Posterior cingulate gyrus (tissue), 11 donors: ENCODE data around the gene LRRC55.

ENCODE experiments used
- DNase-seq, 10 donors: peaks; one replicate each; pipeline versions ENCODE4 v3.0.0 to v3.0.0-alpha.2; 2020 to 2021; ENCODE audit warnings: mixed read lengths in 3 of 10
- intact Hi-C: fragments of 100-400 bp; cut with DNase I; formaldehyde crosslinking; loops from one replicate; pipeline ENCODE4 v1.15.1; 2023

LRRC55 gene

DNA sequence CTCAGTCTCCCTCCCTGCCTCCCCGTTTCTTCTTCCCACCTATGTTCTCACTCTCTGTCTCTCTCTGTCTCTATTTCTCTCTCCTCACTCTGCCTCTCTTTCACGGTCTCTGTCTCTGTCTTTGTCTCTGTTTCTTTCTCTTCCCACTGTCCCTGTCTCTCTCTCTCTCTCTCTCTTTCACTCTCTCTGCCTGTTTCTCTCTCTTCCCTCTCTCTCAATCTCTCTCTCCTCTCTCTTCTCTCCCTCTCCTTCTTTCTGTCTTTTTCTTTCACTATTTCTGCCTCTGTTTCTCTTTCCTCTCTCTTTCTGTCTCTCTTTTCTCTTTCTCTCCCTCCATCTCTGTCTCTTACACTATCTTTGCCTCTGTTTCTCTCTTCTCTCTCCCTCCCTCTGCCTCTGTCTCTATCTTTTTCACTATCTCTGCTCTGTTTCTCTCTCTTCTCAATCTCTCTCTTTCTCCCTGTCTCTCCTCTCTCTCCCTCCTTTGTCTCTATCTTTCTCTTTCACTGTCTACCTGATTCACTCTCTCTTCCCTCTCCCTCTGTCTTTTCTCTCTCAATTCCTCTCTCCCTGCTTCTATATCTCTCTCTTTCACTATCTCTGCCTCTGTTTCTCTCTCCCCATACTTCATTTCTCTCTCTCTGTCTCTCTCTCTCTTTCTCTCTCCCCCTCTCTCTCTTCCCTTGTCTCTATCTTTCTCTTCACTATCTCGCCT is 49.9 kb downstream of the LRRC55 start:
- no peak for DNase-seq
- intact Hi-C loops: no loop called here

DNA sequence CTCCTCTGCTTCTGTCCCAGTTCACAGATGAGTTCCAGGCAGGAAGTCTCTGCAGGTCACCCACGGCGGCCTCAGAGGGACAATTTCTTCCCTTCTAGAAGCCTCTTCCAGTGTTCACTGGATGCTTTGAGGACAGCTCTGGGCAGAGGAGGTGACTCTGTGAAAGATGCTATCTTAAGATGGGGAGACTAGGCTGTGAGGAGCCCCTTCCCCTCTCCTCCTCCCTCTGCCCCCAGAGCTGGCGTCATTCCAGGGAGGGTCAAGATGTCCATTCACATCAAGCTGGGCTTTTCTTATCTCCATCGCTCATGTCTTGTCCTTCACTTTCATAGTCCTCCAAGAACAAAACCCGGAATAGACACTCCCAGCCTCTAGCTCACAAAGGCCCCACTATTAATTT is 51.9 kb downstream of the LRRC55 start:
- intact Hi-C loops: no loop called here
- DNase-seq: no peak

DNA sequence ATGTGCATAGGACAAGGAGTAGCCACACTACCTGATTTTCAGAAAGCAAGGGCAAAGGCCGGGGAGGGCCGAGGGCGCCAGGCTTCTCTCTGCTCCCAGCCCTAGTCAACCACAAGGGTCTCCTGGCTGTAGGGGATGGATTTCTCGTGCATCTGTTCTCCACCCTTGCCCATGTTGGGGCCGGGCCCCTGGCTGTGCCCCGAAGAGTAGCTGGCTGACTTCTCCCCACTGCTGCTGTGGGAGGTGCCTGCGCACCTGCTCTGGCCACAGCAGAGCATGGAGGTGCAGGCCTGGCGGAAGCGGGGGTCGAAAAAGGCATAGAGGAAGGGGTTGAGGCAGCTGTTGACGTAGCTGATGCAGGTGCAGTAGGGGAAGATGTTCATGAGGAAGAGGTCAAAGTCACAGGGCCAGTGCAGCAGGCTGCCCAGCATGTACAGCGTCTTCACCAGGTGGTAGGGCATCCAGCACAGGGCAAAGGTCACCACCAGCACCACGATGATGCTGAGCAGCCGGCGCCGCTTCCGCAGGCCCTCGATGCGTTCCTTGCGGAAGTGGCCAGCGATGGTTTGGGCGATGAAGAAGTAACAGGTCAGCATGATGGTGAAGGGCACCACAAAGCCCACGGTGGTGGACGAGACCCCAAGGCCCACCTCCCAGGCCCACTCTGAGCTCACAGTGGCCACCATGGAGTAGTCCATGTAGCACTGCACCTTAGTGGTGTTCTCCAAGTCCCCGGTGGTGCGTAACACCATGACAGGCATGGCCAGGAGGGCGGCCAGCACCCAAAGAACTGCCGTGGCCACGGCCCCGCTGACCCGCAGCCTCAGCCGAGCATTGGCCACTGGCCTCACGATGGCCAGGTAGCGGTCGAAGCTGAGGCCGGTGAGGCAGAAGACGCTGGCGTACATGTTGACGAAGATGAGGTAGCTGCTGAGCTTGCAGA is 54.3 kb downstream of the LRRC55 start:
- no peak for DNase-seq
- intact Hi-C loops: no loop called here

GRCh38 chr11:57237204-57237681 is 55.5 kb downstream of the LRRC55 start, which contains the start of gene APLNR:
Gene APLNR (minus strand): TSS chr11:57237250. CDS start chr11:57237004, 246 bp downstream.
- intact Hi-C loops: no loop called here
- no peak for DNase-seq

GRCh38 chr11:57239348-57239747 is 57.6 kb downstream of the LRRC55 start:
- DNase-seq: no peak
- intact Hi-C loops: no loop called here

GRCh38 chr11:57240007-57240406 is 58.3 kb downstream of the LRRC55 start:
- peak in 1 of 10 donors; percentile 84 for DNase-seq
- intact Hi-C loops: loop anchor here (10.0 kb wide), 1 partner anchor 1295 kb away; no protein-coding TSS in a partner anchor

DNA sequence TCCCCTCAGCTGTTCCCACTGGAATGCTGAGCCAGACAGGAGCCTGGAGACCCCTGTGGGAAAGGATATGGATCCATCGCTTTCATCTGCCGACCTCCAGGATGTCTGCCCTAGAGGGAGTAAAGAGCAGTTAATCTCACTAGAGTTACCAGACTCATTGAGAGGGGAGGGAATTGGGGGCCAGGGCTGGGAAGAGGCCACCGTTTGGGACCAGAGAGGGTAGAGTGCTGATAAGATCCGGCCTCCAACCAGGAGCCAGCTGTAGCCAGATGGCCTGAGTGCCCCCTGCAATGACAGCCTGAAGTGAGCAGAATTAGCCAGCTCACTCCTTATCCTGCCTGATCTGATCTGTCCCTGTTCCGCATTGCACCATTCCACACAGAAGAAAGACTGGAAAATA is 59.0 kb downstream of the LRRC55 start:
- DNase-seq: no peak
- intact Hi-C loops: loop anchor here (10.0 kb wide), 1 partner anchor 1296 kb away; no protein-coding TSS in a partner anchor
